ENCODE data around the gene OR1M1. TPM values are rescaled to one million over a fixed set of nuclear protein-coding genes. Genes with fewer than 3 reads are reported as not detected.
"Not testable (repeated sequence)": the region's sequence is repeated elsewhere in the genome, so short reads cannot be mapped to it uniquely, and the experiment has no call there.

The OR1M1 gene
- total and polyA plus RNA-seq, 4 donors = not detected

- DNase-seq (ENCODE audit: low spot score) = no peak
- no peaks in the 10 kb centered on the region for H3K4me1 ChIP-seq (ENCODE audit: control insufficient read depth in 4 of 4, insufficient read depth in 4 of 4, low read length in 3 of 4)
- TF ChIP-seq TAF1 (conservative IDR thresholded peaks at IDR 0.05) (no peak), HNF4G (IDR thresholded peaks at IDR 0.05) (no peak), NR2F2 (IDR thresholded peaks at IDR 0.05) (no peak), FOXA2 (IDR thresholded peaks at IDR 0.05) (no peak), ZBTB33 (IDR thresholded peaks at IDR 0.05) (no peak), SP1 (IDR thresholded peaks at IDR 0.05) (no peak), YY1 (IDR thresholded peaks at IDR 0.05) (no peak)
- TF ChIP-seq, protein P1, sequence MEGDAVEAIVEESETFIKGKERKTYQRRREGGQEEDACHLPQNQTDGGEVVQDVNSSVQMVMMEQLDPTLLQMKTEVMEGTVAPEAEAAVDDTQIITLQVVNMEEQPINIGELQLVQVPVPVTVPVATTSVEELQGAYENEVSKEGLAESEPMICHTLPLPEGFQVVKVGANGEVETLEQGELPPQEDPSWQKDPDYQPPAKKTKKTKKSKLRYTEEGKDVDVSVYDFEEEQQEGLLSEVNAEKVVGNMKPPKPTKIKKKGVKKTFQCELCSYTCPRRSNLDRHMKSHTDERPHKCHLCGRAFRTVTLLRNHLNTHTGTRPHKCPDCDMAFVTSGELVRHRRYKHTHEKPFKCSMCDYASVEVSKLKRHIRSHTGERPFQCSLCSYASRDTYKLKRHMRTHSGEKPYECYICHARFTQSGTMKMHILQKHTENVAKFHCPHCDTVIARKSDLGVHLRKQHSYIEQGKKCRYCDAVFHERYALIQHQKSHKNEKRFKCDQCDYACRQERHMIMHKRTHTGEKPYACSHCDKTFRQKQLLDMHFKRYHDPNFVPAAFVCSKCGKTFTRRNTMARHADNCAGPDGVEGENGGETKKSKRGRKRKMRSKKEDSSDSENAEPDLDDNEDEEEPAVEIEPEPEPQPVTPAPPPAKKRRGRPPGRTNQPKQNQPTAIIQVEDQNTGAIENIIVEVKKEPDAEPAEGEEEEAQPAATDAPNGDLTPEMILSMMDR (IDR thresholded peaks at IDR 0.05; ENCODE audit: low read depth, low read length, missing input control) = no peak
- no peaks in the 10 kb centered on the region for H3K27me3 ChIP-seq (ENCODE audit: control insufficient read depth in 4 of 4, insufficient read depth in 4 of 4, low read length in 3 of 4)
- no peak overlapping the region for H3K9ac ChIP-seq (ENCODE audit: low read depth in 1 of 2, low read length in 2 of 2)
- WGBS = 50% methylated on average over 5 of the region's 5 CpGs
- no peaks in the 10 kb centered on the region for H3K36me3 ChIP-seq (ENCODE audit: control insufficient read depth in 4 of 4, insufficient read depth in 3 of 4, low read depth in 1 of 4, low read length in 3 of 4)
- H3K27ac ChIP-seq (ENCODE audit: low read depth in 1 of 2, low read length in 2 of 2) = no peak overlapping the region
- H3K9me3 ChIP-seq (ENCODE audit: control insufficient read depth in 4 of 4, low read length in 3 of 4) = no peaks in the 10 kb centered on the region
- H3K4me3 ChIP-seq (ENCODE audit: low read depth in 1 of 3, low read length in 3 of 3) = no peak overlapping the region
These were observed 16.8 kb upstream of the OR1M1 start for GRCh38 chr19:9070066-9070465.

- H3K27ac ChIP-seq (ENCODE audit: low read depth in 1 of 2, low read length in 2 of 2); H3K27me3 ChIP-seq (ENCODE audit: control insufficient read depth in 4 of 4, insufficient read depth in 4 of 4, low read length in 3 of 4); H3K9me3 ChIP-seq (ENCODE audit: control insufficient read depth in 4 of 4, low read length in 3 of 4); H3K4me1 ChIP-seq (ENCODE audit: control insufficient read depth in 4 of 4, insufficient read depth in 4 of 4, low read length in 3 of 4); DNase-seq (ENCODE audit: low spot score); H3K4me3 ChIP-seq (ENCODE audit: low read depth in 1 of 3, low read length in 3 of 3); H3K9ac ChIP-seq (ENCODE audit: low read depth in 1 of 2, low read length in 2 of 2); H3K36me3 ChIP-seq (ENCODE audit: control insufficient read depth in 4 of 4, insufficient read depth in 3 of 4, low read depth in 1 of 4, low read length in 3 of 4): not testable (repeated sequence)
- WGBS = 91% methylated on average over 6 of the region's 6 CpGs
These were observed 15.1 kb upstream of the OR1M1 start for GRCh38 chr19:9071720-9072119.

GRCh38 chr19:9073806-9074205 lies 13.1 kb upstream of the OR1M1 start:
- H3K4me3 ChIP-seq (ENCODE audit: low read depth in 1 of 3, low read length in 3 of 3) = no peak overlapping the region
- no peaks in the 10 kb centered on the region for H3K9me3 ChIP-seq (ENCODE audit: control insufficient read depth in 4 of 4, low read length in 3 of 4)
- no peak for DNase-seq (ENCODE audit: low spot score)
- no peak overlapping the region for H3K27ac ChIP-seq (ENCODE audit: low read depth in 1 of 2, low read length in 2 of 2)
- H3K27me3 ChIP-seq (ENCODE audit: control insufficient read depth in 4 of 4, insufficient read depth in 4 of 4, low read length in 3 of 4) = no peaks in the 10 kb centered on the region
- WGBS = 49% methylated on average over 6 of the region's 6 CpGs
- no peaks in the 10 kb centered on the region for H3K4me1 ChIP-seq (ENCODE audit: control insufficient read depth in 4 of 4, insufficient read depth in 4 of 4, low read length in 3 of 4)
- H3K36me3 ChIP-seq (ENCODE audit: control insufficient read depth in 4 of 4, insufficient read depth in 3 of 4, low read depth in 1 of 4, low read length in 3 of 4) = no peaks in the 10 kb centered on the region
- no peak overlapping the region for H3K9ac ChIP-seq (ENCODE audit: low read depth in 1 of 2, low read length in 2 of 2)
- TF ChIP-seq REST (IDR thresholded peaks at IDR 0.05) (no peak), ZBTB33 (IDR thresholded peaks at IDR 0.05) (no peak), HNF4G (IDR thresholded peaks at IDR 0.05) (no peak), YY1 (IDR thresholded peaks at IDR 0.05) (no peak), FOXA1 (IDR thresholded peaks at IDR 0.05) (no peak), TAF1 (conservative IDR thresholded peaks at IDR 0.05) (no peak), ATF3 (IDR thresholded peaks at IDR 0.05) (no peak), MAX (IDR thresholded peaks at IDR 0.05) (no peak), NR2F2 (IDR thresholded peaks at IDR 0.05) (no peak), RXRA (IDR thresholded peaks at IDR 0.05) (no peak), GABPA (IDR thresholded peaks at IDR 0.05 in 1 of 2, conservative IDR thresholded peaks at IDR 0.05 in 1 of 2) (no peak), HNF4A (conservative IDR thresholded peaks at IDR 0.05) (no peak), EGR1 (IDR thresholded peaks at IDR 0.05; ENCODE audit: low read depth in 2 of 2) (no peak)
- TF ChIP-seq, protein P1 (IDR thresholded peaks at IDR 0.05; ENCODE audit: low read depth, low read length, missing input control) = no peak

Measured in liver (tissue), 9 donors.